HG03064 (cell line): ENCODE data around the gene CD53.
A peak's percentile ranks its signal among the peaks of the same experiment; 100 is the strongest.
"Not testable (repeated sequence)": the region's sequence is repeated elsewhere in the genome, so short reads cannot be mapped to it uniquely, and the experiment has no call there.

Source experiments
- ATAC-seq: cut with Tn5 transposase; IDR thresholded peaks from one replicate; pipeline ENCODE4 v1.9.1; 2021; ENCODE audit warnings: low read depth; ENCODE audit not compliant: unreplicated experiment

Gene CD53, protein sequence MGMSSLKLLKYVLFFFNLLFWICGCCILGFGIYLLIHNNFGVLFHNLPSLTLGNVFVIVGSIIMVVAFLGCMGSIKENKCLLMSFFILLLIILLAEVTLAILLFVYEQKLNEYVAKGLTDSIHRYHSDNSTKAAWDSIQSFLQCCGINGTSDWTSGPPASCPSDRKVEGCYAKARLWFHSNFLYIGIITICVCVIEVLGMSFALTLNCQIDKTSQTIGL

DNA sequence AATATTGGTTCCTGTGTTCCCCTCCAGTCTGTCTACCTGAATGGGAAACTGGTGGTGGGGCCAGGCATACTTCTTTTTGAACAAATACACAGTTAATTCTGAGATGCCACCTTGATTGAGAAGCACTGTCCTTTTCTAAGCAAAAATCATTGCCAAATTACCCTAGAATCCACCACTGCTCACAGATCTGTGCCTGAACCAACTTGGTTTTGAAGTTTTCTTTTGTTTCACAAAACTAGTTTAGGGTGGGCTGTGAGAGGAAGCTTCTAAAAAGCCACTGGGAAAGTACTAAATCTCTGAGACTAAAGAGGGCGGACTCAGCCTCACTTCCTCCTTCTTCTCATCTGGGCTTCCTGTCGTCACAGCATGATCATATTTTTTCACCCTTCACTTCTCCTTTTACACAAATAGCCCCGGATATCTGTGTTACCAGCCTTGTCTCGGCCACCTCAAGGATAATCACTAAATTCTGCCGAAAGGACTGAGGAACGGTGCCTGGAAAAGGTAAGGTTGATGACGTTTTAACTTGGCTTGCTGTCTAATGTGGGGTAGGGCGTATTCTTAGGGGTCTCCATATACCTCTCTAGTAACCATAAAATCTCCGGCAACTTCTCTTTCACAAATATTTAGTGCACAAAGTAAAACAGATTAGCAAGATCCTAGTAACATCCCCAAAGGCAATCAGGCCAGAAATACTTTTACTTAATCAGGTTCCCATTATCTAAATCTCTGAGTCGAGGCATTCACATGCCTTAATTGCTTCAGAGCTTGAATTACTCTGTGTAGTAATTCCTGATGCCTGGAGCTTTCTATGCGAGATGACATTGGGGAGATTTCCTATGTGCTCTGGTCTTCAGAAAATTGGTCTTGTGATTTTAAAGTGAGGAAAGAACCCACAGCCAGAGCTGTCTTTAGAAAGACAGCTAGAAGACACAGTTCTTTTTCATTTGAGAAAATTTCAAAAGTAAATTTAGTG lies at the start of gene CD53:
TSS of gene CD53 (plus strand) at position 404 of the 976 bp plus-strand sequence. CDS start 18,261 bp downstream, outside the sequence.
- peak; percentile 42 for ATAC-seq

DNA sequence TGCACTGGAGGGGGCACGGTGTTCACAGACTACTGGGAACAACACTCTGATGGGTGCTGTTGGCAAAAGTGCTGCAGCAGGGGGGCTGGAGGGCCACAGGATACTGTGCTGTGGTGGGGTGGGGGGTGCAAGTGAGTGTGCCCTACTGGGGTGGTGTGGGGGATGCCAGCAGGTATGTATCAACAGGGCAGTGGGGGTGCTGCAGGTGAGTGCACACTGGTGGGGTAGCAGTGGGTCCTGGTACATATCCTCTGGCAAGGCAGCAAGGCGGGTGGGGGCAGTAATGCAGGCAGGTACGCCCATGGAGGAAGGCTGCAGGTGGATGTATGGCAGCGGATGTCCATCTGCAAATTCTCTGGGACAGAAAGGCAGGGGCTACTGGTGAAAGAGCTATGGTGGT lies 48.8 kb upstream of the CD53 start:
- ATAC-seq, result no peak

DNA sequence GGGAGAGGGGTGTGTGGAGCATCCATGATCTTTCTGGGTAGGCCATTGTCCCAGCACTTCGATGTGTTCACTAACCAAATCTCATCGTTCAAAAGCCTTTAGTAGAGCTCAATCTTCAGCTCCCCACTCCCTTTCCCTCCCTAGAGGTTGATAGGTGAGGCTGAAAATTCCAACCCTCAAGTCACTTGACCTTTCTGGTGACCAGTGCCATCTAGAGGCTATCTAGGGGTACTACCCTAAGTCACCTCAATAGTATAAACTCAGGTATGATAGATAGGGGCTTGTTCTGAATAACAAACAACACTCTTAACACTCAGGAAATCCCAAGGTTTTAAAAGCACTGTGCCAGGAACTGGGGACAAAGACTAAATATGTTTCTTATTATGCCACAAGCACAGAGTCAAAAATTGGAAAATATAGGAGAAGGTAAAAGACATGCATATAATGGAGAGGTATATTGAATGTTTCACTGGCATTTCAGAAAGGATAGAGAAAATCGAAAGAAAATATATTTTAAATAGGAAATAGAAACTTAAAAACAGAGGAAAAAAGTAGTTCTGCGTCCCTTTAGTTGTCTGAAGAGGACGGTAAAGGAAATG lies 42.9 kb upstream of the CD53 start:
- no peak for ATAC-seq

DNA sequence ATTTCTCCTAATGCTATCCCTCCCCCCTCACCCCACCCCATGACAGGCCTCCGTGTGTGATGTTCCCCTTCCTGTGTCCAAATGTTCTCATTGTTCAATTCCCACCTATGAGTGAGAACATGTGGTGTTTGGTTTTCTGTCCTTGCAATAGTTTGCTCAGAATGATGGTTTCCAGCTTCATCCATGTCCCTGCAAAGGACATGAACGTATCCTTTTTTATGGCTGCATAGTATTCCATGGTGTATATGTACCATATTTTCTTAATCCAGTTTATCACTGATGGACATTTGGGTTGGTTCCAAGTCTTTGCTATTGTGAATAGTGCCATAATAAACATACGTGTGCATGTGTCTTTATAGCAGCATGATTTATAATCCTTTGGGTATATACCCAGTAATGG lies 39.2 kb upstream of the CD53 start:
- ATAC-seq, result not testable (repeated sequence)

DNA sequence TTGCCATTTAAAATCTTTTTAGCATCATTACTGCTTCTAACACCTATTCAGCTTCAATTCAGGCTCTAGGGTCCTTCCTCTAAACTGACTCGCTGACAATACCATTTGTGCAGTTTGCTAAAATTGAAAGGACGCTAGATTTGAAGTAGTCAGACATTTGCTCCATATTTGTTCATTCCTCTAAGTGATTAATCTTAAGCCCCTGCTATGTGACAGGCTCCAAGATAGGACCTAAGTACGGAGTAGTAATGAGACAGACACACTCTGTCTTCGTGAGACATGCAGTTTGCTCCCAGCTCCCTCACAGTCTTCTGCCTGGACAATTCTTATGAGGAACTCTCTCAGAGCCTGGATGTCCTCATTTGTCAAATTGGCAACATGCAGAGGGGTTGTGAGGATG lies 26.1 kb upstream of the CD53 start:
- no peak for ATAC-seq

DNA sequence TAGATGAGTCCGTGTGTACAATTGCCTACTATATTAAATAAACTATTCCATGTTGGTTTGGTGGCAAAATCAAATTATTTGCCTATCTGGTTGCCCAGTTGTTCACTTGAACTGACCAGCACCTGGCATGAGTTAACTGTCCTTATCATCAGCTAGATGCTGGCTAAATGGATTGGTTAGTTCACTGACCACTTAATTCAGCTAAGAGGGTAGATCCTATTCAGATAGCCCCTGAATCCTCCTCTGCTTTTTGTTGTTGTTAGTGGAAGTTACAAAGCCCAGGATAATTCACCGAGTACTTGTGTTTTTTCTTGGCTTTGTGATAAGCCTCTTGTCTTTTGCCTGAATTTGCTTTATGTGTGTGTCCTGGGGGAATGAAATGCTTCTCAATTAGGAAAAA lies 22.8 kb upstream of the CD53 start:
- ATAC-seq, result no peak

DNA sequence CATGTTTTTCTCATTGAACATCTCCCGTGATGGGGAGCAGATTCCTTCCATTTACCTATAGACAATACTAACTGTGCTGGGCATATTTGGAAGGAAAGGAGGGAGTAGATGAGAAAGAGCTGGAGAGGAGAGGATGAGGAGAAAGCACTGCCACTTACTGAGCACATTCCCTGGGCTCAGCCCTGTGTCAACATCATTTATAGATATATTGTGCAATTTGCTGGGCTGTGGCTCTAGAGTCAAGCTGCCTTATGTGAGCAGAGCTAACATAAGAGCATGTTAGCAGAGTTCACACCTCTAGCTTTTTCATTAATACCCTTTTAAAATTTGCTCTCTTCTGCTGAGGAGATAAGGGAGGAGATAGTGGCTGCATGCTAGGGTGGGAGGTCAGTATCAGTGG lies 22.3 kb upstream of the CD53 start:
- ATAC-seq, result no peak

DNA sequence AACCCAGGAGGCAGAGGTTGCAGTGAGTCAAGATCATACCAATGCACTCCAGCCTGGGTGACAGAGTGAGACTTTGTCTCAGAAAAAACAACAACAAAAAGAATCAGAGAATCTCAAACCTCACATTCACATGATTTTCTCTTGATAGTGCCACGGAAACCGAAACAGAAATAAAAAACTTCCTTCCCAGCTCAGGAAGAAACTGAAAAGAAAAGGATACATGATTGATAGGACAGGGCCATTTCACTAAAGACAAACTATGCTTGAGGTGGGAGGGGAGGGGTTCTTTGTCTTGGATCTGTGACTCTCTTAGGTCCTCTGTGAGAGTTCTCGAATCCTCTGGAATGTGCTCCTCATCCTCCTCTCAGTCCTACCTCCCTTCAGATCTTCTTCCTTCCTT lies 19.8 kb upstream of the CD53 start:
- ATAC-seq, result no peak

DNA sequence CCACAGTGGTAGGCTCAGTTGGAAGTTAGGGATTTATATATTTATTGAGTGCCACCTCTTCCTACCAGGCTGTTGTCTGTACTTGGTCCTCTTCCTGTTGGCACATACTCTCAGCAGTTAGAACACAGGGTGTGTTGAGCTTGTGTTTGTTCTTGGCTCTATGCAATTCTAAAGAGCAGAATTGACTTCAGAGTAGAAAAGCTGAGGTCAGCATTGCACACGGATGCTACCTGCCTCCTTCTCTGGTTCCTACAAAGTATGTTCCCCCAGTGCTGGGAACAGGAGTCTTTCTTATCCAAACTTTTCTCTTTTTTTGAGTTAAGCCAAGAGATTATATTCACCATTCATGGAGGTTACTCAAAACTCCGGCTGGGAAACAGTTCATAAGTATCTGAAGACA lies 16.5 kb upstream of the CD53 start:
- ATAC-seq, result no peak

DNA sequence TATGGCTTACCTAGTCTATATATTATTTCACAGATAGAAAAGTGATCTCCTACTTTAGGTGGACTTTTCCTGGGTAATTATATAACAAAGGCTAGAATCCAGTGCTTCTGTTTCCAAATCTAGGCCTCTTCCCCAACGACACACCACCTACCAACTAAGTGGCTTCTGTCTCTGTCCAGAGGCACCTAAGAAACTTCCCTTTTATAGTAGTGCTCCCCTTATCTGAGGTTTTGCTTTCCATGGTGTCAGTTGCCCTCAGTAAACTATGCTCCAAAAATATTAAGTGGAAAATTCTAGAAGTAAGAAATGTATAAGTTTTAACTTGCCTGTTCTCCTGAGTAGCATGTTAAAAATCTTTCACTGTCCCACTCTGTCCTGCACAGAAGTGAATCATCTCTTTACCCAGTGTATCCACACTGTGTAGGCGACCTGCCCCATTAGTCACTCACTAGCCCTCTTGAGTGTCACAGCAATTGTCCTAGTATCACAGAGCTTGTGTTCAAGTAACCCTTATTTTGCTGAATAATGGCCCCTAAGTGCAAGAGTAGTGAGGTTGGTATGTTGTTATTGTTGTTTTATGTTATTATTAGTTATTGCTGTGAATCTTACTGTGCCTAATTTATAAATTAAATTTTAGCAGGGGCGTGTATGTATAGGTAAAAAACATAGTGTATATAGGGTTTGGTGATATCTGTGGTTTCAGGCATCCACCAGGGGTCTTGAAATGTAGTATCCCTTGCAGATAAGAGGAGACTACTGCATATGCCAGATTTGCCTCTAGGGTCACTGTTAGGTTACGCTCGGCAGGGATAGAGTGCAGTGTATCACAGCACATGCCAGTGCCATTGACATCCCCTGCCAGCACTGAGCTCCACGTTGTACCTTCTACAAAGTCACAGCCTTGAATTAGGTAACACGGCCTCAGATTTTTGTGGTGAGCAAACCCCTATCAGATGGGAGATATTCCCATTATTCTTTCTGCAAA lies 14.7 kb upstream of the CD53 start:
- no peak for ATAC-seq

DNA sequence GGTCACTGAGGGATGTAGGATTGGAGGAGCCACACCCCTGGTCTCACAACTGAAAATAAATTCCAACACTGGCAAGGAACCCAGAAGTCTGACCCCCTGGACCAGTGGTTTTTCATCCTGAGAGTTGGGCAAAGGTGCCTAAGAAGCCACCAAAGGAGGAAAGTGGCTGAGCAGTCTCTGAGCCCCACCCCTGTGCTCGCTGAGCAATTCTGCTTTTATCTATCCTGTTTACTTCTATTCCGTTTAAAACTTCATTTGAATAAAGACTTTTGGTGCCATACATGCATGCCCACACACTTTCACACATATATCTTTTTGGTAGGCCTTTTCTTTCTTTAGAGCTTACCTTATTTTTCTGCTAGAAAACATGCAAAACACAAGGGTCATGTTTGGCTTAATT lies 13.9 kb upstream of the CD53 start:
- ATAC-seq, result no peak

DNA sequence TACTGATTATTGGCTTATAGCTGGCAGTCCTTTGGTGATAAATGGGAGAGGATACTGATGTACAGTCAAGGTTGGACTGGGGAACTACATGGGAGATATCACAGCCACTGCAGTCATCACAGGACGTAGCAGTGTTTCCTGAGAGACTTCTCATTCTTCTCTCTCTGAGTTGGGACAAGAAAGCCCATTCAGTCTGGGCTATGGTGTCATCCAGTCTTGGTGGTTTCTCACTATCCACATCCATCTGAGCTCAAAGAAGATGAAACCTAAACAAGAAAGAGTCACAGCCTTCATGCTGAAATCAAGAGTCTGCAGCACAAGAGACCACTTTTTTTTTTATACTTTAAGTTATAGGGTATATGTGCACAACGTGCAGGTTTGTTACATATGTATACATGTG lies 12.8 kb upstream of the CD53 start:
- no peak for ATAC-seq

DNA sequence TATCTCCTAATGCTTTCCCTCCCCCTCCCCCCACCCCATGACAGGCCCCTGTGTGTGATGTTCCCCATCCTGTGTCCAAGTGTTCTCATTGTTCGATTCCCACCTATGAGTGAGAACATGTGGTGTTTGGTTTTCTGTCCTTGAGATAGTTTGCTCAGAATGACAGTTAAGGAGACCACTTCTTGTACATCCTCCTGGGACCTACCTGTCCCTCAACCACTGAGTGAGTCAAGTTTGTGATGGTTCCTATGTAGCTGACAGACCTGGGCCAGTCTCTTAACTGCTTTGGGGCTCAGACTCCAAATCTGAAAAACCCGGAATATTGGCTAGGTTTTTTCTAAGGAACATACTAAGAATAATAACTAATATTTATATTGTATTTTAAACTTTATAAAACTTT lies 12.3 kb upstream of the CD53 start:
- ATAC-seq, result not testable (repeated sequence)

DNA sequence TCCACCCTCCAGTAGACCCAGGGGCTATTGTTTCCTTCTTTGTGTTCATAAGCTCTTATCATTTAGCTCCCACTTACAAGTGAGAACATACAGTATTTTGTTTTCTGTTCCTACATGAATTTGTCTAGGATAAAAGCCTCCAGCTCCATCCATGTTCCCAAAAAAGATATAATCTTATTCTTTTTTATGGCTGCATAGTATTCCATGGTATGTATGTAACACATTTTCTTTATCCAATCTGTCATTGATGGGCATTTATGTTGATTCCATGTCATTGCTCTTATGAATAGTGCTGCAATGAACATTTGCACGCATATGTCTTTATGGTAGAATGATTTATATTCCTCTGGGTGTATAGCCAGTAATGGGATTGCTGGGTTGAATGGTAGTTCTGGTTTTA lies 11.0 kb upstream of the CD53 start:
- not testable (repeated sequence) for ATAC-seq

DNA sequence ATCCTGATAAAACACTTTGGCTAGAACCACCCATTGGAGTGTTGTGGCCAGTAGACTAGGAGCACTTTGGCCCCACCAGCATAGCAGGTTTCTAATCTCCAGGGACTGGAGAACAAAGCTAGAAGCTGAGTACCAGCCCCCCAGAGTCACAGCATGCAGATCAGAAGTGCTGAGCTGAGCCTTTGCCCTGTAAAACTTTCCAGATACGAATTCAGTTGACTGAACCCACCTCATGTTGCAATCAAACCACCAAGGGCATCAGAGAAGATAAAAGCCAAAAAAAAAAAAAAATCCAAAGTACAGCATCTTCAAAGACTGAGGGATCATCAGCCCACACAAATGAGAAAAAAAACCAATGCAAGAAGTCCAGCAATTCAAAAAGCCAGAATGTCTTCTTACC lies 8.7 kb upstream of the CD53 start:
- no peak for ATAC-seq

DNA sequence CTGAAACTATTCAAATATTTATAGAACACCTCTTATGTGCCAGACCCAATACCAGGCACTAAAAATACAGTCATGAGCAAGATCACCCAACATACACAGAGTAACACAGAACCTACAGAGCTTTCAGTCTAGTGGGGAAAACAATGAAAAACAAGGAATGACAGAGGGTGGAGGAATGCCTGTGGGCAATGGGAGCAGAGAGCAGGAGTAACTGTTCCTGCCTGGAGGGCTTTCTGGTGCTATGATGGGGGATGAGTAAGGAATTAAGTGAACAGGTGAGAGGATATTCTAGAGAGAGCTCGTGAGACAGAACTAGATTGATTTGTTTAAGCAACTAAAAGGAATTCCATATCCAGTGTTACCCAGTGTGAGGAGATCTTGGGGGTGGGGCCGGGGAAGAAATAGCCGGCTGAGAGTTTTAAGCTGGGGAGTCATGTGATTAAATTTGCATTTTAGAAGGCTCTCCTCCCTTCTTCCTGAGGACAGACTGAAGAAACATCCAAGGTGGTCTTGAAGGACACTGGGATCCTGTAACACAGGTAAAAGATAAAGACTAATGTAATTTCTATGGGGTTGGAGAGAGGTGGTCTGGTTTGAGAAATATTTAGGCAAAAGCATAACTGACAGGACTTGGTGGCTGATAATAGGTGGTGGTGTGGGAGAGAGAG lies 2.1 kb upstream of the CD53 start:
- no peak for ATAC-seq

DNA sequence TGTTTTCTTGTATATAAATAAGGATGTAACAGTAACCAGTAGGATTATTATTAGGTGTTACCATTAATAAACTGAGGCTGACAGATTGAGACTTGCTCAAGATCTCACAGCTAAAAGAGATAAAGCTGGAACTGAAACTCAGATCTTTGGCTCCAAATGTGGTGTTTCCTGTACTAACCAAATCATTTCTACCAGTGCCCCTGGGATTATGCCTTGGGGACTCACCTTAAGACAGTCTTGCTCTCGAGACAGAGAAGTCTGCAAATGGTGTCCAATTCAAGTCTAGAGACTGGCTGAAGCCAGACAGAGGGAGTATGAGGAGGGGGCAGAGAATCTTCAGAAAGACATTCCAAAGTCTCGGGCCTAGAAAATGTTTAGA lies 593 bp upstream of the CD53 start:
- ATAC-seq, result no peak

DNA sequence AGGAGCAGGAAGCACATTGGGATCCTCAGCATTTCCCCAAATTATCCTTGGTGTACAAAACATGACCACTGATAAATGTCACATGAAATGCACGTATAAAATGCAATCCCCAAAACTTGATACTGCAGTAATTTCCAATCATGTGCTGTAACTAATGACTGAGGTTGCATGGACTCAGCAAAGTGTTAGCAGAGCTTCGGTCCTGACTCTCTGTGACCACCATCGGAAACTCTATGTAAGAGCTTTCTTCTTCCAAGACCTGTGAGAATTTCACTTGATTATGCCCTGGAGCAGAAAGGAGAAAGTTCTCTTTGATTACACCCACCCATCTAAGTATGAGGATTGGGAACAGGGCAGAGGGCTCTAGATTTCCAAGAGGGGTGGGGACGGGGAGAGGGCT lies 908 bp downstream of the CD53 start:
- no peak for ATAC-seq

DNA sequence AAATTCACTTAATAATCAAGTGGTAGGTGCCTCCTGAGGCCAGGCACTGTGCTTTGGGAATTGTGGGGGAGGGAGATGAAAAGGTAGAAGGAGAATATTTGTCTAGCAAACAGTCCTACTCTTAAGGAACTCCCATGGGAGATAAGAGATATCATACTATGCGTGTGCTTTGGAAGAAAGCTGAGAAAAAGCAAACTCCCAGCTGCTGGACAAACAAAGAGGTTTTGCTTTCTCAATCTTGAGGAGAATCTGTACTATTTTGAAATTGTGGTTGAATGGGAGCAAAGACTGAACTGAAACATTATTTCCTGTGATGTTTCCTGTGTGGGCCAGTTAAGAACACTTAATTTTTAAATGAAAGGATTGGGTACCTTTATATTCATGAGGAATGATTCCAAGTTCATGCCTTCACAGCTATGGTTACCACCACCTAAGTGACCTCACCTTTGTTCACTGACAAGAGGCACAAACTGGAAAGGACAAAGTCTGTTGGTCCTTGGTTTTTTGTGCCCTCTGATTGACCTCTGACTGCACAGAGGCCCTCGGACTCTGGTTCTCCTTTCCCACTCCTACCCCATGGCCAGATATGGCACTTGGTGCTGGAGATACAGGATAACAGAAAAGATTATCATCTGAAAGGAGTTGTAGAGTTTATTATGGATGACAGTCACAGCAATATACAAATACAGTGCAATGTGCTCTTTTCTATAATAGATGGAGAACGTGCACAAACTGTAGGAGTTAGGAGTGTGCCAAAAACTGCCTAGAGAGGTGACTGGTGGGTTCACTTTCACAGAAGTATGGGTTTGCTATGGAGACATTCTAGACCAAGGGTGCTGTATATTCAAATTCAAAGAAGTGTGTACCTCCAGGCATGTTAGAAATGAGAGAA lies 1.6 kb downstream of the CD53 start:
- ATAC-seq, result no peak
